ENCODE measurements around the gene MAN2C1.
A peak's percentile ranks its signal among the peaks of the same experiment; 100 is the strongest.
"Not testable (repeated sequence)": the region's sequence is repeated elsewhere in the genome, so short reads cannot be mapped to it uniquely, and the experiment has no call there.

Gene MAN2C1

GRCh38 chr15:75360856-75361255 lies 7.6 kb downstream of the MAN2C1 start:
- no peak for DNase-seq

- DNase-seq, result no peak
Observed at GRCh38 chr15:75360391-75360790, 8.0 kb downstream of the MAN2C1 start.

- no peak for DNase-seq
Observed at GRCh38 chr15:75359537-75360250, 8.7 kb downstream of the MAN2C1 start.

- no peak for DNase-seq
Observed at GRCh38 chr15:75358771-75359536, 9.5 kb downstream of the MAN2C1 start.

GRCh38 chr15:75357976-75358673 lies 10.3 kb downstream of the MAN2C1 start:
- no peak for DNase-seq

GRCh38 chr15:75356517-75356916 lies 11.9 kb downstream of the MAN2C1 start:
- DNase-seq, result no peak

GRCh38 chr15:75356006-75356405 lies 12.4 kb downstream of the MAN2C1 start:
- no peak for DNase-seq

GRCh38 chr15:75355369-75355768 lies 13.0 kb downstream of the MAN2C1 start:
- DNase-seq, result no peak

GRCh38 chr15:75354454-75354853 lies 14.0 kb downstream of the MAN2C1 start:
- DNase-seq, result no peak

- DNase-seq, result no peak
Observed at GRCh38 chr15:75353604-75354003, 14.8 kb downstream of the MAN2C1 start.

GRCh38 chr15:75352186-75353080 lies 16.0 kb downstream of the MAN2C1 start:
- no peak for DNase-seq

- DNase-seq, result no peak
Observed at GRCh38 chr15:75350601-75351361, 17.6 kb downstream of the MAN2C1 start.

GRCh38 chr15:75349851-75350588 lies 18.4 kb downstream of the MAN2C1 start:
- DNase-seq, result no peak

- DNase-seq, result not testable (repeated sequence)
Observed at GRCh38 chr15:75349351-75349669, 19.1 kb downstream of the MAN2C1 start.

- peak in 1 of 3 donors; percentile 15 for DNase-seq
Observed at GRCh38 chr15:75348562-75349350, 19.7 kb downstream of the MAN2C1 start.

- peak in 2 of 3 donors; percentile 45 to 74 for DNase-seq
Observed at GRCh38 chr15:75348034-75348561, 20.3 kb downstream of the MAN2C1 start.

GRCh38 chr15:75347222-75348033 lies 21.0 kb downstream of the MAN2C1 start:
- peak in 2 of 3 donors; percentile 31 to 57 for DNase-seq

GRCh38 chr15:75346796-75347221 lies 21.6 kb downstream of the MAN2C1 start, which contains the start of gene NEIL1:
Gene NEIL1, plus strand, starts transcription at chr15:75347039. Its CDS starts 1,867 bp downstream, at chr15:75348906.
- DNase-seq, result peak in 1 of 3 donors; percentile 26

GRCh38 chr15:75343953-75344352 lies 24.5 kb downstream of the MAN2C1 start:
- peak in 1 of 3 donors; percentile 42 for DNase-seq

Measured in suppressor macrophage treated with lipopolysaccharide for 1 hour (primary cell).